G401 (cell line): ENCODE results near the gene SPSB4. TPM values are rescaled to one million over a fixed set of nuclear protein-coding genes. Genes with fewer than 3 reads are reported as not detected.

ENCODE experiments used
- DNase-seq: peaks from one replicate; pipeline ENCODE4 v3.0.0-alpha.2; 2015; ENCODE audit warnings: low spot score
- in situ Hi-C: cut with HindIII; loops from 2 replicates; pipeline ENCODE4 v1.10.0; 2016; ENCODE audit warnings: low sequenced_read_pairs, mixed read lengths
- total RNA-seq: library from RNA; depleted of rRNA; stranded (reverse); fragments of >200 nt; shearing (Covaris generic); gene quantifications from 2 replicates; pipeline ENCODE4 v1.2.3, GENCODE V29; 2014

SPSB4 gene
- total RNA-seq, 1 experiment from 2014 or later = 1.5 TPM

DNA sequence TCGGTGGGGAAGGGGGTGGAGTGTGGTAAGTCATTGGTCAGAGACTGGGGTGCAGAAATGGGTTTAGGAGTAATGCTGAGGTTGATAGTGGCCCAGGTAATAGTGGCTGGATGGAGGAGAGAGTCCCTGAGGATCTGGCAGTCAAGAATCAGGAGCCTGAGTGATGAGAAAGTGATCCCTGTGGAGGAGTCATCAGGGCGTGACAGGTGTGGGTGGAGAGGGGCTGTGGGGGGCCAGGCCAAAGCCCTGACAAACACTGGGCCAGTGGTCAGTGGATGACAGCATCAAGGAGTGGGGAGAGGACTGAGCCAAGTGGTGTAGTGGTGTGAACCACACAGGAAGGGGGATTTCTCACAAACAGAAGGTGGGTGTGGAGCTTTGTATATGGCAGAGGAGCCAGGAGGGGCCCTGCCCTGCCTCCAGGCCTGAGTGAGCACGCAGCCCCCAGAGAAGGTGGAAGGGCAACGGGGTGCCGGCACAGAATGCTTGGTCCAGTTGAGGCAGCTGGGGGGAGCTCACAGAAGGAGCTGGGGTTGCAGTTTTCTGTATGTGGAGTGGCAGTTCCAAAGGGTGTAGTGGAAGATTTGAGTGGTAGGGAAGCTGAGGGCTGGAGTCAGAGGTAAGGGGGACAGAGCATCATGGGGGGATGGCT lies 77.1 kb downstream of the SPSB4 start:
- in situ Hi-C loops = no loop called here

GRCh38 chr3:141129049-141129448 lies 77.9 kb downstream of the SPSB4 start:
- no peak for DNase-seq
- in situ Hi-C loops = no loop called here

More for the DNA sequence above, 77.1 kb downstream of the SPSB4 start:
- DNase-seq = no peak

DNA sequence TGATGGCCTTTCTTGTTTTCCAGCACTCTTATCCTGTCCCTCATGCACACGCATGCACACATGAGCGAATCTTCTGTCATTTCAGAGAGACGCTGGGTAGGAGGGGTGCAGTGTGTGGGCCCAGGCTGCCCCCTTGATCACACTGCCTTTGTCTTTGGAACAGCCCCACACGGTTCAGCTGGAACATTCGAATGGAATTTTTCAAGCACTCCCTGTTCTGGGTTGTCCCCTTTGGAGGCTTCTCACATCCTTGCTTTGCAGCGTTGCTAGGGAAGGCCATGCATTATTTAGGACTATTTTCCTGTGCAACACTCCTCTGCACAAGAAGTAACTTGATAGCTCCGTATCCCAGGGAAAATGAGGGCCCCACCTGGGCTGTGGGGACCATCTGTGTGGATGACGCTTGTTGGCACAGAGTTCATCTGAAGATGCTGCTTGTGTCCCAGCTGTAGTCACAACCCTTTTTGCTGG lies 78.4 kb downstream of the SPSB4 start:
- no peak for DNase-seq
- in situ Hi-C loops = no loop called here

DNA sequence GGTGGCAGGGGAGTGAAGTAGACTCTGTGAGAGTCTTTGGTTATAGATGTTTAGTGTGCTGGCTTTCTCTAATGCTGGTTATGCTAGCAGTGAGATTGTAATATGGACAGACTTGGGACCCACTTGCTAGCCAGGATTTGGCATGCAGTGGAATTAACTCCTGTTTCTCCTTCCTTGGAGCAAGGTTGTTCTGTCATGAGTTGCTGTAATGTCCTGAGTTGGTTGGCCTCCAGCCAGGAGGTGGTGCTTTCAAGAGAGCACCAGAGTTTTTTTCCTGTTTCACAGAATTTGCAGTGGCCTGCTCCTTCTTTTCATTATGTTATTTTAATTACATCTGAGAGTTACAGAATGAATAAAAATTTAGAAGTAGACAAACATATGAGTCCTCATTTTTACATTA lies 92.4 kb downstream of the SPSB4 start:
- no peak for DNase-seq
- in situ Hi-C loops = no loop called here

- DNase-seq = no peak
These were observed 95.9 kb downstream of the SPSB4 start for GRCh38 chr3:141146979-141147470.

GRCh38 chr3:141147657-141148056 lies 96.5 kb downstream of the SPSB4 start:
- in situ Hi-C loops = no loop called here

More at GRCh38 chr3:141146979-141147470, 95.9 kb downstream of the SPSB4 start:
- in situ Hi-C loops = no loop called here

GRCh38 chr3:141148169-141148568 lies 97.0 kb downstream of the SPSB4 start:
- in situ Hi-C loops = no loop called here

More at GRCh38 chr3:141147657-141148056, 96.5 kb downstream of the SPSB4 start:
- no peak for DNase-seq

DNA sequence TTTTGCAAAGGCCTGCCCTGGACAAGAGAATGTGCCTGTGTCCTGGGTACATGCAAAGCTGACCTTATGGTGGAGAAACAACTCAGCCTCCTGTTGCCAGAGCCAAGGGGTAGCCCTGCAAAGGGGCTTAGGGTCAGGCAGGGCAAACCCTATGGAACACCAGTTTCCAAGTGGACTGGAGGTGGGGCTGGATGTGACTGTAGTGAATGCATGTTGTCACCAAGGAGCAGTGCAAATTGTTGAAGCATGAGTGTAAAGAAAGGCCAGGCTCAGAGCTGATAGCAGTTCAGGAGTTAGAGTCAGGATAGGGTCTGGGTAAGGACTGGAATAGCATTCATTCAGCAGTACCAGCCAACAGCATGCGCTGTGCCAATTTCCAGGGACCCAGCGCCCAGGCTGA lies 97.6 kb downstream of the SPSB4 start:
- no peak for DNase-seq
- in situ Hi-C loops = no loop called here

More at GRCh38 chr3:141148169-141148568, 97.0 kb downstream of the SPSB4 start:
- DNase-seq = no peak

- in situ Hi-C loops = no loop called here
These were observed 99.1 kb downstream of the SPSB4 start for GRCh38 chr3:141150081-141150830.

GRCh38 chr3:141150931-141151330 lies 99.8 kb downstream of the SPSB4 start:
- in situ Hi-C loops = no loop called here
- DNase-seq = no peak

More at GRCh38 chr3:141150081-141150830, 99.1 kb downstream of the SPSB4 start:
- no peak for DNase-seq

DNA sequence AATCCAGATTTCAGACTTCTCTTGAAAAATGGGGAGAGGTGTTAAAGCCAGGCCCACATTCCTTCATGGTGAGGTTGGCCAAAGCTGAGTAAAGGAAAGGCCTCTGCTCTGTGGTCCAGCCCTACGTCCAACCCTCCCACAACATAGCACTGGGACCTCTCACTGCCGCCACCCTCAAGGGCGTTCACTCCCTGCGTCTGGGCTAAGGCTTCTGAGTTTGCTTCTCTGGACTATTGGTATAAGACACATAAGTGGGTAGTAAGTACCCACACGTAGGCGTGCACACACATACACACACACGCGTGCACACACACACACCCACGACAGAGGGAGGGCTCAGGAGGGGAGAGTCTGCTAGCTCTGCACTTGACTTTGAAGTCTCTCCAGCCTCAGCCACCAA lies 100.3 kb downstream of the SPSB4 start:
- DNase-seq = no peak
- in situ Hi-C loops = no loop called here

DNA sequence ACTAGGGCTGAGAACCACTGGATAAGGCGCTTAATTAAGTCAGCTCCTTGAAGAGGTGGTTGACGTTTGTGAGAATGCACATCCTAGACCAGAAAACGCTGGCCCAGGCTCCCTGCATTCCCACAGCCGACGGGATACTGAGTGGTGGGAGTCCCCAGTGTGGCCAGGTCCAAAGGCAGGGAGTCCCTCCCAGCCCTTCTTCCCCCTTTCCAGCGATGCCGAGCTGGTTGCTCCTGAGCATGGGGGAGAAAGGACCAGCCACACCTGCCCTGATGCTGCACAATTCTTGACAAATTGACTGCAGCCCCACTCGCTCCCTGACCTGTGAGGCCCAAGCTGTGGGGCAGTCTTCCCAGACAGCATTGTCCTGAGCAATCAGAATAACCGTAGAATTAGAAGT lies 101.0 kb downstream of the SPSB4 start:
- in situ Hi-C loops = no loop called here
- no peak for DNase-seq

DNA sequence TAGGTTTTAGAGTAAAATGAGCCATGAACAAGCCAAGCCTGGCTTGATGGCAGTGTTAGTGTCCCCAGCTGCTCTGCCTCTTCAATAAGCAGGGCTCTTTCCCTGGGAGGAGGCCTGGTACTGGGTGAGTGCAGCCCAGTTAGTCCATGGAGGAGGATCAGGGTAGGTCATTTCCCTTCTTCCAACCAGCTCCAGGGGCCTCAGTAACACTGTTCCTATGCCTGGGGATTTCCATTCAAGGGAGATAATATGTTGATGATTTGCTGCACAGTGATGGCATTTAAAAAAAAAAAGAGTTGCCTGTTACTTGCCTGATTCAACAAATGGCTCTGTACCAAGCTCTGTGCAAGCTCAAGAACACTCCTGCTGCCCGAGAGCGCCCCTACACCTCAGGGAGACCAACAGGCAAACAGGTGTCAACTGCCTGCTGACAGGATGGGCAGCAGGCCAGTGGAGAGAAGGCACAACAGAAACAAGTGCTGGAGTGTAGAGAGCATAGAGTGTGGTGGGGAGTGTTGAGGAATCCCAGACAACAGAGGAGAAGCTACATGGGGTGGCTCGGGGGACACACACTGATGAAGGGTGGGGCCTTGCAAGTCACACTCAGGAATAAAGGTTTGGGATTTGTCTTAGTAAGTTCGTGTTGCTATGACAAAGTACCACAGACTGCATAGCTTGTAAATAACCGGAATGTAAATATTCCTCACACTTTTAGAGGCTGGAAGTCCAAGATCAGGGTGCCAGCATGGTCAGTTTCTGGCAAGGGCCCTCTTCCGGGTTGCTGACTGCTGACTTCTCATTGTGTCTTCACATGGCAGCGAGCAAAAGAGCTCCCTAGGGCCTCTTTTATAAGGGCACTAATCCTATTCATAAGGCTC lies 101.9 kb downstream of the SPSB4 start:
- peak; percentile 23 for DNase-seq
- in situ Hi-C loops = no loop called here

- in situ Hi-C loops = no loop called here
- no peak for DNase-seq
These were observed 102.5 kb downstream of the SPSB4 start for GRCh38 chr3:141153679-141153966.

DNA sequence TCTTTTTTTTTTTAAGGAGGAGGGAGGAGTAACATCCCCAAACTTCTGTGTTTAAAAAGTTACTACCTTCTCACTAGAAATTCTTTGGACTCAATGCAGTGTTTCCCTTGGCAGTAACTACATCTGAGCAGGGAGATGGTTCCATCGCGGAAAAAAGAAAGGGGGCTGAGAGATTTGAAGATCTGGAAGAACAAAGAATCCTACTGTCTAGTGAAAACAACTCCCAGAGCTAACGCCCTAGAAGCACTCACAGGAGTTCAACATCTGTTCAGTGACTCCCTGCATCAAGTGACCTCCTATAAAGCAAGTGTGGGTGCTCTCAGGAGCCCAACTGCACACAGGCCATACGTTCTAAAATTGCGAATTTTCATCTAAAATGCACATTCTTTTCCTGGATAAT lies 113.7 kb downstream of the SPSB4 start:
- no peak for DNase-seq
- in situ Hi-C loops = no loop called here

- in situ Hi-C loops = no loop called here
- DNase-seq = no peak
These were observed 116.5 kb downstream of the SPSB4 start for GRCh38 chr3:141167681-141168080.

DNA sequence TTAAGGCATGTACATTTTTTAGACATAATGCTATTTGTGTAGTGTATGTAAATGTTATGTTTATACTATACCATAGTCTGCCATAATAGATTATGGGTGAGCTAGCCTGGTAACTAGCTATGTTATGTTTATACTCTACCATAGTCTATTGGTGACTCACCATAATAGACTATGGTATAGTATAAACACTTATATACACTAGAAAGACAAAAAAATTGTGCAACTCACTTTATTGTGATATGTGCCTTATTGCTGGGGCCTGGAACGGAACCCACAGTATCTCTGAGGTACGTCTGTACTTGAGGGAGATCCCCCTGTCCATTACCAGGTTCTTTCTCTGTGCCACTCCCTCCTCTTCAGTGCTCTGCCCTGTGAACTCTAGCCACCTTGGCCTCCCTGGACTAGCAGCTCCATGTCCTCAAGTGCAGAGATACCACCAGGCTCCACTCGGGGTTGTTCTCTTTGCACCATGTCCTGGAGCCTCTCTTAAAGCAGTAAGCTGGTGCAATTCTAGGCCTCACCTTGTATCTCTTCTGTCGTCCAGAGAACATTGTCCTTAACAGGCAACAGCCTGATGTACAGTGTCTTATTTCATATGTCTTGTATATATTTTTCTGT lies 119.6 kb downstream of the SPSB4 start:
- DNase-seq = no peak
- in situ Hi-C loops = no loop called here

- DNase-seq = no peak
- in situ Hi-C loops = no loop called here
These were observed 123.5 kb downstream of the SPSB4 start for GRCh38 chr3:141174674-141175073.

DNA sequence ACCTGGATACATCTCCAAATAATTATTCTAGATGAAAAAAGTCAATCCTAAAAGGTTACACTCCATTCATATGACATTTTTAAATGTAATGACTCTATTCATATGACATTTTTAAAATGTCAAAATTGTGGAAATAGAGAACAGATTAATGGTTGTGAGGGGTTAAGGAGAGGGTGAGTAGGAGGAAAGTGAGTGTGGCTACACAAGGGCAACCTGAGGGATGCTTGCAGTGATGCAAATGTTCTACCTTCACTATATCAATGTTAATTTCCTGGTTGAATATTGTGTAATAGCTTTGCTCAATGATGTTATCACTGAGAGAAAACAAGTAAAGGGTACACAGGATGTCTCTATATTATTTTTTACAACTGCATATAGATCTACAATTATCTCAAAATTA lies 125.6 kb downstream of the SPSB4 start:
- in situ Hi-C loops = no loop called here
- DNase-seq = no peak
